ENCODE results near the gene SLC30A10.
"Not testable (repeated sequence)": the region's sequence is repeated elsewhere in the genome, so short reads cannot be mapped to it uniquely, and the experiment has no call there.

The SLC30A10 gene

GRCh38 chr1:219927956-219928790 is at the start of gene SLC30A10:
SLC30A10 (minus strand) TSS chr1:219928557; CDS start chr1:219928440, 117 bp downstream.
- peak; percentile 82 for DNase-seq (ENCODE audit: low spot score)

GRCh38 chr1:219973213-219973612 is 44.9 kb upstream of the SLC30A10 start:
- DNase-seq (ENCODE audit: low spot score) = no peak

DNA sequence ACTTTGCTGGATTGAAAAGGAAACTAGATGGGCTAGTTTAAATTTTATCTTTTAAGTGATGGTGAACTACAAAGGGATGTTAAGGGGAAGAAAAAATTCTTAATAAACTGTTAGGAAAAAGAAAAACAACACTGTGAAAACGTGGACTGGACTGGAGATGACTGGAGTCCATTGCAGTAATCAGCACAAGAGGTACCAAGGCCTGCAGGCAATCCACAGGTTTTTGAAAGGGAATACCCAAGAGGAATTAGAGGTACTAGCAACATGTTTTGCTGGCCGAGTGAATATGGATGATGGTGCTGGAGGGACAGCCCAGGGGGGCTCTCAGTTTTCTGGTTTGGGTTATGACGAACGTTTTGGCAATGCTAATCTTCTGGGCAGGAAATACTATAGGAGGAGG is 39.0 kb upstream of the SLC30A10 start:
- DNase-seq (ENCODE audit: low spot score) = no peak

DNA sequence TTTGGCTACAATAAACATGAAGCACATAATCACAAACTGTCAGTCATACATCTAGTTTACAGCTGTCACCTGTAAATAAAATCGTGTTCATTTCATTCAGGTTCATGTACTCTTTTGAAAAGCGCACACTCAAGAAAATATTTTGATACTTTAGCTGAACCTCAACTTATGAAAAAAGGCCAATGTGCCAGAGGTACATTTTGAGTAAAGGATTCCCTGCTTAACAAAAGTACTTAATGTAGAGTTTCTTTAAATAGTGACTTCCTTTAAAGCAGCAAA is 37.7 kb upstream of the SLC30A10 start:
- DNase-seq (ENCODE audit: low spot score) = no peak

DNA sequence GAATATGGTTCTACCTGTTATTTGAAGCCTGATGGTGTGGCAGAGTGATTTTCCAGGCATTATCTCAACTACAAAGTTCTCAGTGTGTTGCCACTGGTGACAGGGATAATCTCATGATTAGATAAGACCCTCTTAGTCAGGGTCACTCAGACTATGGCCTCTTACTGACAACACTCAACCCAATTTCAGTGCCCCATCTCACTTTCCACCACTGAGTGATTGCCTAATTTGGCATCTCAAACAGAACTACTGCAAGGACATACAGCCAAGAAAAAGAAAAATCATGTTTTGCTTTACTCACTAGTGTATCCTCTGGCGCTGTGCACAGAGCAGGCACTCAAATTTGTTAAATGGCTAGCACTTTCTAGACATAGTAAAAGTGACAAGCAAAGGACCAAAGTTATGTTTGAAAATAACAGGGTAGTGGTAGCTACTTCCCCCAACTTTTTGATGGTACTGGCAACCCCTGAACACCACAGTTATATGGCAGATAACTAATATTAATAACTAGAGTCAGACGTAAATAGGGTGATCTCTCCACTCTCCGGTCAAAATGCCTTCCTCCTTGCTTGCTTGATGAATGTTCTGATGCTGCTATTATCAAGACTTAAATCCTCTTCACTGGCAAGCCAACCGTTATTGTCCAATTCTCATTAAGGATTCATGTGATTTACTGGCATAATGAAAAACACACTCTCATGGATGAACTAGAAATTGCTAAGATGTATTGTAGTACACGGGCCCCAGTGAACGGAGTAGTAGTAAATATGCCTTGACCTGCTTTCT is 37.1 kb upstream of the SLC30A10 start:
- DNase-seq (ENCODE audit: low spot score) = no peak

DNA sequence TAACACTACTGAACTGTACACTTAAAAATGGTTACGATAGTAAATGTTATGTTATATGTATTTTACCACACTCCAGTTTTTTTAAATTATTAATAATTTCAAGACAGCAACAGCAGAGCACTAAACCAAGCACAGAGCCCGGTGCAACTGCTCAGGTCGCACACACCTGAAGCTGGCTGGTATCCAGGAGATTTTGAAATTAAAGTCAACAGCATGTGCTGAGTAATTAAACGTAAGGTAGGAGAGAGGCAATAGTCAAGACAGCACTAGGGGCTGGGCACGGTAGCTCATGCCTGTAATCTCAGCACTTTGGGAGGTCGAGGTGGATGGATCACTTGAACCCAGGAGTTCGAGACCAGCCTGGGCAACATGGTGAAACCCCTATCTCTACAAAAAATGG is 35.1 kb upstream of the SLC30A10 start:
- DNase-seq (ENCODE audit: low spot score) = no peak

DNA sequence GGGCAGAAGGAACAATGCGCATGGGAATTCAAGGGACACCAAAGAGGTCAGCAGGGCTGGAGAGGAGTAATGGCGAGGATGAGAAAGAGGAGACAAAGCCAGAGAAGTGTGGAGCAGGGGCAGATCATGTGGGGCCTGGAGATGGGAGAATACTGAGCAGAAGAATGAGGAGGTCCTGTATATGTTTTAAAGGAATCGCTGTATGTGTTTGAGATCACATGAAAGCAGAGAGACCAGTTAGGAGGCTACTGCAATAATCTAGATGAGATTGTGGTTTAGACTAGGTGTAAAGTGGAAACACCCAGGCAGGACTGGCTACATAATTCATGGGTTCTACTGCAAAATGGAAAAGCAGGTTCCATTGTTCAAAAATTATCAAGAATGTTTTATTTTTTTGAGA is 33.3 kb upstream of the SLC30A10 start:
- no peak for DNase-seq (ENCODE audit: low spot score)

GRCh38 chr1:219959540-219960203 is 31.3 kb upstream of the SLC30A10 start:
- no peak for DNase-seq (ENCODE audit: low spot score)

- DNase-seq (ENCODE audit: low spot score) = peak; percentile 35
Measured at GRCh38 chr1:219958875-219959417, 30.6 kb upstream of the SLC30A10 start.

GRCh38 chr1:219954736-219955421 is 26.5 kb upstream of the SLC30A10 start:
- DNase-seq (ENCODE audit: low spot score) = peak; percentile 61

- DNase-seq (ENCODE audit: low spot score) = no peak
Measured at GRCh38 chr1:219954052-219954451, 25.7 kb upstream of the SLC30A10 start.

DNA sequence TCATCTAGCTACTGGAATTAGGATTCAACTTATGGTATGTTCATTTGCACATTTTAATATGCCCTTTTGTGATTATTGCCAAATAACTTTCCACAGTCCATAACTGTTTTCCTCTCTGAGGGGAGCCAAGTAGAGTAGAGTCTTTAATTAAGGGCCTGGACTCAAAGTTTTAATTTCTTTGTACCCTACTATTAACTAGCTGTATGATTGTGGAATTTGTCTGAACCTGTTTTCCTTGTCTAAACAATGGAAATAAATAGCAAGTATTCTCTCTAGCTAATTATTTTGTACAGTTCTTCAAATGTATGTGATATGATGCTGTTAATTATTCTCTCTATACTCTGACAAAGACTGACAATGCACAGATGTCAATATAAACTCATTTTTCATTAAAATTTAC is 24.0 kb upstream of the SLC30A10 start:
- no peak for DNase-seq (ENCODE audit: low spot score)

DNA sequence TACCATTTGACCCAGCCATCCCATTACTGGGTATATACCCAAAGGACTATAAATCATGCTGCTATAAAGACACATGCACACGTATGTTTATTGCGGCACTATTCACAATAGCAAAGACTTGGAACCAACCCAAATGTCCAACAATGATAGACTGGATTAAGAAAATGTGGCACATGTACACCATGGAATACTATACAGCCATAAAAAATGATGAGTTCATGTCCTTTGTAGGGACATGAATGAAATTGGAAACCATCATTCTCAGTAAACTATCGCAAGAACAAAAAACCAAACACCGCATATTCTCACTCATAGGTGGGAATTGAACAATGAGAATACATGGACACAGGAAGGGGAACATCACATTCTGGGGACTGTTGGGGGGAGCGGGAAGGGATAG is 20.9 kb upstream of the SLC30A10 start:
- DNase-seq (ENCODE audit: low spot score) = not testable (repeated sequence)

DNA sequence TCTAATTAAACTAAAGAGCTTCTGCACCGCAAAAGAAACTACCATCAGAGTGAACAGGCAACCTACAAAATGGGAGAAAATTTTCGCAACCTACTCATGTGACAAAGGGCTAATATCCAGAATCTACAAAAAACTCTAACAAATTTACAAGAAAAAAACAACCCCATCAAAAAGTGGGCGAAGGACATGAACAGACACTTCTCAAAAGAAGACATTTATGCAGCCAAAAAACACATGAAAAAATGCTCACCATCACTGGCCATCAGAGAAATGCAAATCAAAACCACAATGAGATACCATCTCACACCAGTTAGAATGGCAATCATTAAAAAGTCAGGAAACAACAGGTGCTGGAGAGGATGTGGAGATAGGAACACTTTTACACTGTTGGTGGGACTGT is 20.4 kb upstream of the SLC30A10 start:
- not testable (repeated sequence) for DNase-seq (ENCODE audit: low spot score)

GRCh38 chr1:219945795-219946194 is 17.4 kb upstream of the SLC30A10 start:
- DNase-seq (ENCODE audit: low spot score) = no peak

DNA sequence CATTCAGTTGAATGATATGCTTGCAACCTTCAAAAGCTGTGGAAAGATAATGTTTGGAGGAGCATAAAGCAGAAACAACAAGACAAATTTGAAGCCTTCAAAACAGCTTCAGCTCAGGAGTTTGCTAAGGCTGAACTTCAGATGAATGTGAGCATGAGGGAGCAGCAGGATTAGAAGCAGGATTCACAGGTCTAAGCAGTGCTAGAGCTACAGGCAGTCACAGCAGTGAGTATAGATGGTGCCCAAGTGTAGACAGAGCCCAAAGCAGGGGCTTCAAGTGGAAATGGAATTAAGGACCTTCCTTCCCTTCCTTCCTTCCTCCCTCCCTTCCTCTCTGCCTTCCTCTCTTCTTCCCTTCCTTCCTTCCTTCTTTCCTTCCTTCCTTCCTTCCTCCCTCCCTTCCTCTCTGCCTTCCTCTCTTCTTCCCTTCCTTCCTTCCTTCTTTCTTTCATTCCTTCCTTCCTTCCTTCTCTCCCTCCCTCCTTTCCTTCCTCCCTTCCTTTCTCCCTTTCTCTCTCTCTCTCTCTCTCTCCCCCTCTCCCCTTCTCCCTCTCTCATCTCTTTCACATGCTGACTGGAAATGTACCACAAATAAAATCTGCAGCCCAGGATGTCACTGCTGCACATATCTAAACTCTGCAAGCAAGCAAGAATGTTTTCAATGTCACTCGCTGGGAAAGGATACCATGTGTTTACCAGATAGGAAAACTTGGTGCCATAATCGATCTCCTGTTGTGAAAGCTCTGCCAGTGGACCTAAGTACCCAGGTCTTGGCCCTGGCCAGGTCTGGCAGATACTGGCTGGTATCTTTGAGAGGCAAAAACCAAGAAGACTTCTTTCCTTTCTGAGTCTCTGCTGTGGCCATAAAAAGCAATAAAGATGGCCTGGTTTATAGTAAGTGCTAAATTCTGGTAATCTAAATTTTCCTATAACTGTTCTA is 13.1 kb upstream of the SLC30A10 start:
- DNase-seq (ENCODE audit: low spot score) = no peak

DNA sequence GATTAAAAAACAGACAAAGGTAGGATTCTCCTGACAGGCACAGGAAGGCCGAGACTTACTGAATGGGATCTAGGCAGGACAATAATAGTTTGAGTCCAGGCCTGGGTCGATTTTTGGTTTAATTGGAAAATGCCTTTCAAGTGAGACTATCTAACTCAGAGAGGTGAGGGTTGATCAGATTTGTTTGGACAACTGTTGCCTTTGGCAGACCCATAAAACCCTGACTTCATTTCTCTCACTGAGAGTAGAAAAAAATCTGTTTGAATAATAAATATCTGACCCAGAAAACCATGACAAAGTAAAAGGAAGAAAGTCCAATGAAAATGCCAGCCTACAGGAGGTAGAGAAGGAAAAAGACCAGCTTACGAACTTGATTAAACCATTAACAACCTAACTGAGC is 12.3 kb upstream of the SLC30A10 start:
- DNase-seq (ENCODE audit: low spot score) = no peak

GRCh38 chr1:219938706-219939105 is 10.3 kb upstream of the SLC30A10 start:
- no peak for DNase-seq (ENCODE audit: low spot score)

DNA sequence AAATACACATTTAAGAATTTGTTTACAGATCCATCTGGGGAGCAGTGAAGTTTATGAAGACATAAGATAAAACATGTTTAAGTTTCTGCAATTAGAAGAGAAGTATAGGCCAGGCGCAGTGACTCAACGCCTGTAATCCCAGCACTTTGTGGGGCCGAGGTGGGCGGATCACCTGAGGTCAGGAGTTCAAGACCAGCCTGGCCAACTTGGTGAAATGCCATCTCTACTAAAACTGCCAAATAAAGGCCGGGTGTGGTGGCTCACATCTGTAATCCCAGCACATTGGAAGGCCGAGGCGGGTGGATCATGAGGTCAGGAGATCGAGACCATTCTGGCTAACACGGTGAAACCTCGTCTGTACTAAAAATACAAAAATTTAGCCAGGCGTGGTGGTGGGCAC is 5.4 kb upstream of the SLC30A10 start:
- not testable (repeated sequence) for DNase-seq (ENCODE audit: low spot score)

- peak; percentile 80 for DNase-seq (ENCODE audit: low spot score)
Measured at GRCh38 chr1:219931033-219931432, 2.7 kb upstream of the SLC30A10 start.

DNA sequence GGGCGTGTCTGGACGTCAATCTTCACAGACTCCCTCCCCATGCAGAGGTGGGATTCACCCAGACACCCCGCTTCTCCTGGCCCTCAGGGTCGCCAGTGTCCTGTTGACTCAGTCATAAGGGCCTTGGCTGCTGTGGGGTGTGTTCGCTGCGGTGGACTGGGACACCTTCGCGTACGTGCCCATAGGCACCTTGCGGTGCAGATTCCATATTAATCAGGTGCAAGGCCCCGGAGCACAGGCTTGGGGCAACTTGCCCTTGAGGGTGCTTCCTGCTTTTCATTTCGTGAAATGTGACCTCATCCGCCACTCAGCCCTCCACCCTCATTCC is 398 bp upstream of the SLC30A10 start:
- DNase-seq (ENCODE audit: low spot score) = no peak

Data from HuH-7 (cell line).